Loucy (cell line): ENCODE measurements around the gene SSUH2.

Source experiments
- EZH2phosphoT487 ChIP-seq: fragments of 200-600 bp; IDR thresholded peaks from 2 replicates; pipeline ENCODE4 v1.6.1; 2018; ENCODE audit warnings: antibody characterized with exemption, mild to moderate bottlenecking, moderate library complexity, borderline replicate concordance
- TF ChIP-seq, protein P1 (sequence below): fragments of 200-600 bp; sonication (generic); conservative IDR thresholded peaks from 2 replicates; pipeline ENCODE4 v1.5.1; 2014; ENCODE audit warnings: mild to moderate bottlenecking, antibody characterized with exemption, low read length

DNA sequence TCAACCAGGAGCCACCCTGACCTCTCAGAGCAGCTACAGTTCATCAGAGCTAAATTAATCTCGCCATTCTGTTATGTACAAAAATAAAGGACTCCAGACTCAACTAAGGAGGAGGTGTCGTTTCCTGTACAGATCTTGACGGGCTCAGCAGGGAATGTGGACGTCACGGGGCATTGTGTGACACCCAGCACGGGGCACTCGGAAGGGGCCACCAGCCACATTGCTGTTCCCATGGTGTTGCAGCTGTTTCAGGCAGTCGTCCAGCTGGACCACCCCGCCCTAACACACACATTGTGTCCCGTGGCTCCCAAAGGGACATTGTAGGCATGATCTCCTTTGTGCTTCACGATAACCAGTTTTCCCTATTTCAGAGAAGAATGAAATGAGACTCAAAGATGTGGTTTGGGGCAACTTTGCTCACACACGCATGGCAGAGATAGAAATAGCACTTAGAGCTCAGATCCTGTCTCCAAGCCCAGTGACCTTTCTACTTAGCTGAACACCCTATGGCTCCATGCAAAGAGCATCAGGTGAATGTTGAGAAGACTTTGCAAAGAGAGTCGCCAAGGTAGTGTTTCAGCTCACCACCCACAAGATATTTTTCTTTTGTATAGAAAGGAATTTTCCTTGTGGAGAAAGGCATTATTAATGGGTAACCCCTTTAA is 5.5 kb downstream of the SSUH2 start:
- TF ChIP-seq, protein P1, sequence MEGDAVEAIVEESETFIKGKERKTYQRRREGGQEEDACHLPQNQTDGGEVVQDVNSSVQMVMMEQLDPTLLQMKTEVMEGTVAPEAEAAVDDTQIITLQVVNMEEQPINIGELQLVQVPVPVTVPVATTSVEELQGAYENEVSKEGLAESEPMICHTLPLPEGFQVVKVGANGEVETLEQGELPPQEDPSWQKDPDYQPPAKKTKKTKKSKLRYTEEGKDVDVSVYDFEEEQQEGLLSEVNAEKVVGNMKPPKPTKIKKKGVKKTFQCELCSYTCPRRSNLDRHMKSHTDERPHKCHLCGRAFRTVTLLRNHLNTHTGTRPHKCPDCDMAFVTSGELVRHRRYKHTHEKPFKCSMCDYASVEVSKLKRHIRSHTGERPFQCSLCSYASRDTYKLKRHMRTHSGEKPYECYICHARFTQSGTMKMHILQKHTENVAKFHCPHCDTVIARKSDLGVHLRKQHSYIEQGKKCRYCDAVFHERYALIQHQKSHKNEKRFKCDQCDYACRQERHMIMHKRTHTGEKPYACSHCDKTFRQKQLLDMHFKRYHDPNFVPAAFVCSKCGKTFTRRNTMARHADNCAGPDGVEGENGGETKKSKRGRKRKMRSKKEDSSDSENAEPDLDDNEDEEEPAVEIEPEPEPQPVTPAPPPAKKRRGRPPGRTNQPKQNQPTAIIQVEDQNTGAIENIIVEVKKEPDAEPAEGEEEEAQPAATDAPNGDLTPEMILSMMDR, result no peak
- no peak for TF ChIP-seq EZH2phosphoT487
